Measurements from ENCODE around the gene DNAJB12. TPM values are rescaled to one million over a fixed set of nuclear protein-coding genes. Genes with fewer than 3 reads are reported as not detected.

DNAJB12 gene
- total RNA-seq, 2 donors from 2014 or later: 25.8 to 33.4 TPM

Other genes with a start within 250 kb of the DNAJB12 start
- 100 to 1,000 TPM; 155 to 168 TPM for gene ANAPC16, start 138.9 kb downstream of the DNAJB12 start, total RNA-seq
- 10 to 100 TPM; 25.2 to 28.1 TPM for gene ASCC1, start 138.6 kb downstream of the DNAJB12 start, total RNA-seq
- gene DDIT4, start 81.0 kb downstream of the DNAJB12 start, total RNA-seq: 100 to 1,000 TPM in 1 of 2 donors, 10 to 100 TPM in 1; 88.8 to 112 TPM

Measured in left cardiac atrium (tissue), 2 donors.